Measurements from ENCODE around the gene PUM2. TPM values are rescaled to one million over a fixed set of nuclear protein-coding genes. Genes with fewer than 3 reads are reported as not detected.

The PUM2 gene
- total RNA-seq, 1 donor = 88.9 TPM

DNA sequence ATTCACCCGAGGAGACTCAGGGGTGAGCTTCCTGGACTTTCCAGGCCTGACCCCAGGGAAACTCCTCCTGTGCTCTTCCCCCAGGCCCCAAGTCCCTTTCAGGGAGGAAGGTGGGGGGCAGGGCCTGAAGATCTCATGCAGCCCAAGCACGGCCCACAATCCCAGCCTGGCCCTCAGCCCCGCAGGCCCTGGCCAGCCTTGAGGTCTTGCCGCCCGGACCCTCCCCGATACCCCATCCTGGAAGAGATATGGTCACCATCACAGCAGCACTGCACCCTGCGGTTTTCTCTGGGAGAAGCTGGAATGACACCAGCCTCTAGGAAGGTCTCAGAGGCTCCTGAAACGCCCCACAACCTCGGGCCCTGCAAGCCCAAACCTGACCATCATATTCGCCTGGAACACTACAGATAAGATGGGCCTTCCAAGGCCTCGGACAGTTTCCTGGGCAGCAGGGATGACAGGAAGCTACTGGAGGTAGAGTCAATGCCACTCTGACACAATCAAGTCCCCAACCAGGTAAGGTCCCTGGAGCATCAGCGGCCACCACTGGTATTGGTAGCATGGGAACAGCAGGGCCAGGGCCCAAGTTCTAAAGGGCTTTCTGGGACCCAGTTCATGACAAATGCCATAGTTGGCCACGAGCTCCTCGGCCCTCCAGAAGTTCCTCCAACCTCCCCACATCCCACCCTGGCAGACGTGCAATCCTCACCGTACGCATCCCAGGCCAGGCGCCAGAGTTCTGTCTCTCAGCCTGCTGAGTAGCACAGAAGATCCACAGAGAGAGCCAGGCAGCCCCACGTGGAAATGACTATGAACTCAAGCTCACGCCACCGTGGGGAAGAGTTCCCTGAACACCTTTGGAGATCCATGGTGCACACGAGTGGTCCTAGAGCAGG is 134.3 kb downstream of the PUM2 start:
- Histone ChIP-seq H3K4me1 (ENCODE audit: insufficient read depth, low read length) (no peaks in the 10 kb centered on the region), H3K9me3 (ENCODE audit: low read depth, low read length) (no peaks in the 10 kb centered on the region), H3K4me3 (ENCODE audit: low read length) (no peak overlapping the region), H3K27me3 (ENCODE audit: insufficient read depth, low read length) (no peaks in the 10 kb centered on the region)

DNA sequence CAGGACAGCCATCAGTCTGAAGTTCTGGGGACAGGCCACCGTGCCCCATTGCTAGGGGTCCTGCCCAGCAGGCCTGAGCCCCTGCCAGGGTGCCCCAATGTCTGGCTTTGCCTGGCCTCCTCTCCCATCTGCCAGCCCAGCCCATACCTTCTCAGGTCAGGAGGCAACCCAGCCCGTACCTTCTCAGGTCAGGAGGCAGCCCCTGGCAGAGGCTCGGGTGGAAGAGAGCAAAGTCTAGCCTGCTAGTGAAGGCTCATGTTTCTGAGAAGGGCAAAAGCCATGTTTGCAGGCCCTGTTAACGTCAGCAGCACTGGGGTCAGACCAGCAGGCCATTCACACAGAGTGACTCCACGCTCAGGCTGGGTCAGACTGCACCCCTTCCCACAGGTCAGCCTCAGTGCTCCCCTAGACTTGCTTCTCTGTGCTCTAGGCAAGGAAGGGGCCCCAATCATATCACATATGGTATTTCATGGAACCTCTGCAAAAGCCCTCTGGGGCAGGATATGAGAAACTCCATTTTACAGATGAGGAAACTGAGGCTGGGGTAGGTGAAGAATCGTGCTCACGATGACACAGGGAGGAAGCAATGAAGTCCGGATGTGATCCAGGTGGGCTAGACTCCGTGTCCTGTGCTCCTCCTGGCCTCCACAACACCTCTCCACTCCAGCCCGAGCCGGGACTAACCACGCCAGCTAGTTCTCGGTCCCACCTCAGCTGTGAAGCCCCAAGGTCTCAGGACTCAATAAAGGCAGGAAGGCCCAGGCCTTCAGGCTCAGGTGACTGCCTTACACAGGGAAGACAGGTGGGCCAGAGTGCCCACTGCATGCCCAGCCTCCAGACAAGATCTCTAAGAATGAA is 135.2 kb downstream of the PUM2 start:
- no peaks in the 10 kb centered on the region for H3K27me3 ChIP-seq (ENCODE audit: insufficient read depth, low read length)
- no peaks in the 10 kb centered on the region for H3K9me3 ChIP-seq (ENCODE audit: low read depth, low read length)
- H3K4me3 ChIP-seq (ENCODE audit: low read length) = no peak overlapping the region
- H3K4me1 ChIP-seq (ENCODE audit: insufficient read depth, low read length) = no peaks in the 10 kb centered on the region

DNA sequence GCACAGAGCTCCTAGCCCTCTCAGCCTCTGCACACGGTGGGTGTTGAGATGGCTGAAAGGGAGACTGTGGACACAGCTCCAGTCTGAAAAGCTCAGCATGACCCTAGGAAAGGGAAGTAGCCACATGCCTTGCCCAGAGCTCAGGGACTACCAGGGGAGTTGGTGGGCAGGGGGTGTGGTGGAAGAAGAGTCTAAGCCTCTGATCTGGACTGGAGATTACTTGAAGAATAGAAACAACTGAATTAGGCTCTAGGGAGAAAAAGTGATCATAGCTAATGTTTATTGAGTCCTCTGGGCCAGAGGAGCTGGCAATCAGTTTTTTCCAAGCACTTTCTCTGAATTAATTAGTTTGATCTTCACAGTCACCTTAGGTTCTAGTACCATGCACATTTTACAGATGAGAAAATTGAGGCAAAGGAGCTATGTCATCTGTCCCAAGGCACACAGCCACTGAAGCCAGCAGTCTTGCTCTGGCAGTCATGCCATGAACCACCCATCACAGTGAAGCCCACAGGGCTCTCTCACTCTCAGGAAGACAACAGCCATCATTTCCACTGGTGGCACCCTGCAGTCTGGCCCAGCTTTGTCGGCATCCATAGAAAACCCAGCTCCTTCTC is 136.0 kb downstream of the PUM2 start:
- H3K4me1 ChIP-seq (ENCODE audit: insufficient read depth, low read length) = no peaks in the 10 kb centered on the region
- no peaks in the 10 kb centered on the region for H3K27me3 ChIP-seq (ENCODE audit: insufficient read depth, low read length)
- no peak overlapping the region for H3K4me3 ChIP-seq (ENCODE audit: low read length)
- no peaks in the 10 kb centered on the region for H3K9me3 ChIP-seq (ENCODE audit: low read depth, low read length)

DNA sequence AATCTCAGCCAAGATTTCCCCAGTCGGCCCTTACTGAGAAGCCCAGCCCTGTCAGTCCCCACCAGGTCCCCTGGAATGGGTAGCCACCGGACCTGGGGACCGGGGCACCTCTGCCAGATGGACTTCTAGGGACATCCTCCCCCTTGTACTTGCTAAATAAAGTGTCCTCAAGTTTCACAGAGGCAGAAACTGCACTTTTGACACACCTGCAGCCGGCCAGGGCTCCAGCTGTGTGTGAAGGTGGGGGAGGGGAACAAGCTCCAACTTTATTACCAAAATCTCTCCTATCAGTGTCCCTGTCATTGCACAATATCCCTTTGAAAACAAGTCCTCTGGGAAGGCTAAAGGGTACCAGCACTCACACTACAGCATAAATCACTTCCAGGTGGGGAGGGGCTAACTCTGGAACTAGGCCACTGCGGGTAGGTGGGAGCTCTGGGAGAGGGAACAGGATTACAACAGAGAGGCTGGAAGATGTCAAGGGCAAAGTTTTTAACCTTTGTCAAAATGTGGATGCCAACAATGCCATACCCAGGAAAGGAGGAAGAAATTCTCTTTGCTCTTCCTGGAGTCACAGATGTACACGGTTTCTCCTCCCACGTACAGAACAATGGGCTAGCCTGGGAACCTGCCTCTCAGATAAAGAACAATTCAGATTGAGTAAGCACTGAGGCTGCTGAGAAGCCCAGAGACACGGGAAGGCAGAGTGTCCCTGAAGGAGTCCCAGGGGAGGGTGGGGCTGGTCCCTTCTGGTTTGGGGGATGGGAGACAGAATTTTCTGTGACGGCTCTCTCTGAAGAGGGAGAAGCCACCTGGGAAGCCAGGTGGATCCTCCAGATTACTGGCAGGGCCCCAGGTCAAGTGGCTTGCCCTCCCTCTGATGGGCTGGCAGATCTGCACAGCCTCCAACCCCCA is 136.7 kb downstream of the PUM2 start:
- no peak overlapping the region for H3K4me3 ChIP-seq (ENCODE audit: low read length)
- H3K4me1 ChIP-seq (ENCODE audit: insufficient read depth, low read length) = no peaks in the 10 kb centered on the region
- H3K9me3 ChIP-seq (ENCODE audit: low read depth, low read length) = no peaks in the 10 kb centered on the region
- H3K27me3 ChIP-seq (ENCODE audit: insufficient read depth, low read length) = no peaks in the 10 kb centered on the region

DNA sequence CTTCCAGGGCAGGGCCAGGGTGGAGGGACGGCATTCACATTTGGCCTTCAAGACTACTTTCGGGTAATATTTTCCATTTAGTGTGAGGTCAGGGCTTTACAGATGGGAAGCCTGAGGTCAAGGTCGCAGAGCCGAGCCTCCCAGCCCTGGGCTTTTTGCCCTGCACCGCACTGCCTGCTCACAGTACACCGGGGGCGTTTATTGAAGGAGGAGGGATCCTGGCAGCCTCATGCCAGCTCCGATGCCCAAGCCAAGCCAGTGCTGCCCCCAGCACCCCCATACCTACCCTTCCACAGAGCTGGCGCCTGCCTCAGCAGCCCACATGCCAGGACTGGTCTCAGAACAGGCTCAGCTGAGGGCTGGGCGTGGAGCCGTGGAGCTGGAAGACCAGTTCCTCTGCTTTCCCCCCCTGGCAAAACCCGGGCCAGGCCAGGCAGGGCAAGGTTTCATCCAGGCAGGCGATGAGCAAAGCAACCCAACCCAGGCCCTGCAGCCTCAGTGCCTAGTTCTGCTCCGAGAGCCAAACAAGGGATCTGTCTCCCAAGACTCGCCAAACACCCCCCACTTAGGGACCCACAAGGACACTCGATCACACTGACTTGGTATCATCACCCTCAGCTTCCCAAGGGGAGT is 137.7 kb downstream of the PUM2 start:
- Histone ChIP-seq H3K4me1 (ENCODE audit: insufficient read depth, low read length) (no peaks in the 10 kb centered on the region), H3K27me3 (ENCODE audit: insufficient read depth, low read length) (no peaks in the 10 kb centered on the region), H3K9me3 (ENCODE audit: low read depth, low read length) (no peaks in the 10 kb centered on the region), H3K4me3 (ENCODE audit: low read length) (no peak overlapping the region)

DNA sequence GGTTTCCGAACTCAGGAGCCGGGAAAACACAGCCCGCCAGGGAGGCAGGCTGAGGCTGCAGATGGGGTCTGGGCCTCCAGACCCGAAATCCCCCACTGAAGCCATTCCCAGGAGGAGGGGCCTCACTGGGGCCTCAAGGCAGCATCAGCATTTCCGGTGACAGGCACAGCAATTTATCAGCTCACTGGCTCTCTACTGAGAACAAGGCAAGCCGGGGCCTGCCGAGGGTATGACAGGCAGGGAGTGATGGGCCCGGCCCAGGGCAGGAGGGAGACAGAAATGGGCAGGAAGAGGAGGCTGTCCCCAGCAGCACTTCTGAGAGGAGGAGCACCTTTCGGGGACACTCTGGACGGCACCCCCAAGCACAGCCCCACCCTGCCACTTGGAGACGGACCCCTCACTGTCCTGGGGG is 138.2 kb downstream of the PUM2 start:
- no peaks in the 10 kb centered on the region for H3K27me3 ChIP-seq (ENCODE audit: insufficient read depth, low read length)
- no peaks in the 10 kb centered on the region for H3K9me3 ChIP-seq (ENCODE audit: low read depth, low read length)
- H3K4me3 ChIP-seq (ENCODE audit: low read length) = no peak overlapping the region
- no peaks in the 10 kb centered on the region for H3K4me1 ChIP-seq (ENCODE audit: insufficient read depth, low read length)

DNA sequence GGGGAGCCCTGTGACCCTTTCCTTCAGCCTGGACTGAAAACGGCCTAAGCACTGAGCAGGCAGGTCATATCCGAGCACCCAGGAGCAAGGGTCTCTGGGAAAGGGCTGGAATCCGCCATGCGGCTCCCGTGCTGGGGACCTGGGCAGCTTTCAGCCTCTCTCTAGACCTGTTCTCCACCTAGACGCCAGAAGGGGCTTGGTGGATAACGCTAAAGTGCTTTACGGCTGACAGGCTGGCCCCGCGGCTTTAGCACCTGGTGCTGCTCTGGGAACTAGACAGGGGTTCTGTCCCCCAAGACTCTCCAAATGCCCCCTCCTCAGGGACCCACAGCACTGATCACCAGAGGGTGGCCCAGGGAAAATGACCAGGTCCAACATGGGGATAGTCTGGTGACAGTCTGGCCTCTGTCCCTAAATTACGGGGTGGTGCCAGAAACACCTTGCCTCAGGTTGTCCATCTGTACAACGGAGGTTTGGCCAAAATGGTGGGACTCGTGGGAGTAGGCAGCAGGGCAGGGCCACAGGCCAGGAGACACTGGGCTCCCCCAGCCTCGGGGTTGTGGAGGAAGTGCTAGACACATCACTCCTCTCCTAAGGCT is 138.7 kb downstream of the PUM2 start:
- H3K4me1 ChIP-seq (ENCODE audit: insufficient read depth, low read length) = no peaks in the 10 kb centered on the region
- no peaks in the 10 kb centered on the region for H3K9me3 ChIP-seq (ENCODE audit: low read depth, low read length)
- no peak overlapping the region for H3K4me3 ChIP-seq (ENCODE audit: low read length)
- no peaks in the 10 kb centered on the region for H3K27me3 ChIP-seq (ENCODE audit: insufficient read depth, low read length)

DNA sequence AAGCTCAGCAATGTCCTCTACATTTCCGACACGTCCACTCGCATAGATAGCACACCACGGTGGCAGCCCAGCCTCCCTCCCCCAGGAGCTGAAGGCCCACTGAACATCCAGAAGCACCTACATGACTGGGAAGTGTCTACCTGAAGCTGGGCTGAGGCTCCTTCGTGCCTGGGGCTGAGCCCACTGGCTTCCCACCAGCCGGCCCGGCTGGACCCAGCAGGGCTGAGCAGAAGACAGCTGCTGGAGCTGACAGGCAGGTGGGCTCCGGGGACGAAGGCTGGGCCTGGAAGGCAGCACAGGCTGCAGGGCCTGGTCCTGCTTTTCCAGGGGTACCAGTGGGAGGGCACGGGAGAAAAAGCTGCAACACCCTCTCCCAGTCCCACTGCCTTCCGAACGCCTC is 139.2 kb downstream of the PUM2 start:
- H3K27me3 ChIP-seq (ENCODE audit: insufficient read depth, low read length) = no peaks in the 10 kb centered on the region
- H3K9me3 ChIP-seq (ENCODE audit: low read depth, low read length) = no peaks in the 10 kb centered on the region
- no peak overlapping the region for H3K4me3 ChIP-seq (ENCODE audit: low read length)
- no peaks in the 10 kb centered on the region for H3K4me1 ChIP-seq (ENCODE audit: insufficient read depth, low read length)

DNA sequence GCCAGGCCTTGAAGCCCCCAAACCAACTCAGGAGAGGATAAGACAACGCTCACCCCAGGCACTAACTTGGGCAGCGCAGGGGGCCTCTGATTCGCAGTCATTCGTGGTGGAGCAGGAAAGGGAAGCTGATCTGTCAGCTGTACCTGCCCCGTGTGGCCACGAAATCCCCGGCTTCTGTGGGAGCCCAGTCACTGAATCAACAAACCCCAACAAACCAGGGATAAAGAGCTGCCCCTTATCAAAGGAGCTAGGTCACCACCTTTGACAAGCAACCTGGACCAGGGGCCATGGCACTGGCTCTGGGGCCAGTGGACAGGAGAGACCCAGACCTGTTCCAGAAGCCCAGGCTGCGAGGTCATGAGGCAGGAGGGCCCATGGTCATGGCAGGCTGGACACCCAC is 140.2 kb downstream of the PUM2 start:
- H3K4me3 ChIP-seq (ENCODE audit: low read length) = no peak overlapping the region
- no peaks in the 10 kb centered on the region for H3K27me3 ChIP-seq (ENCODE audit: insufficient read depth, low read length)
- H3K9me3 ChIP-seq (ENCODE audit: low read depth, low read length) = no peaks in the 10 kb centered on the region
- H3K4me1 ChIP-seq (ENCODE audit: insufficient read depth, low read length) = no peaks in the 10 kb centered on the region

DNA sequence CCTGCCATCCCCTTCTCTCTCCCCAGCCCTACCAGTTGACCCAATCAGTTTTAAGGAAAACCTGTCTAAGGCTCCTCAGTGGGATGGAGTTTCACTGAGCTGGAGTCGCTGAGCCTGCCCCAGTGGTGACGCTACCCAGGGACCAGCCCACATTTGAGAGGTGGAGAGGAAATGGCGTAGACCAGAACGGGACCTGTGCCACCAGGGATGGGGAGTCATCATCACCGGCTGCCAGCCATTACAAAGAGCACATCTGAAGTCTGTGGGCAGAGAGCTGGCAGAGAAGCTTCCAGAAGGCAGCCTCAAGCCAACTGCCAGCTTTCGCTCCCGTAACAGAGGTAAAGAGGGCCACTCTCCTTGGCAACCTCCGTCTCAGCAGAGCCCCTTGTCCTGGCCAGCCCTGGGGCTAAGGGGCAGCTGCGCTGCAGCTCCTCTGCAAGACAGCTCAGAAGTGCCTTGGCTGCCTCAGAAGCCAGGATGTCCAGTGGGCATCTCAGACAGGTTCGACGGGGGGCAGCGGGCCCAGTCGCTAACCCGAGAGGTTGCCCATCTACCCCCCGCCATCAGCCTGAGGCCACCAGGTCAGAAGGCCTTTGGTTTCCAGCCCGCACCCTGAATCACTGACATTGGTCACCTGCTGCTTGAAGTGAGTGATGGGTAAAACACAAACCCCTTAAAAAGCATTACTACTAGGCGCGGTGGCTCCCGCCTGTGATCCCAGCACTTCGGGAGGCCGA is 141.1 kb downstream of the PUM2 start:
- Histone ChIP-seq H3K9me3 (ENCODE audit: low read depth, low read length) (no peaks in the 10 kb centered on the region), H3K4me1 (ENCODE audit: insufficient read depth, low read length) (no peaks in the 10 kb centered on the region), H3K27me3 (ENCODE audit: insufficient read depth, low read length) (no peaks in the 10 kb centered on the region), H3K4me3 (ENCODE audit: low read length) (no peak overlapping the region)

DNA sequence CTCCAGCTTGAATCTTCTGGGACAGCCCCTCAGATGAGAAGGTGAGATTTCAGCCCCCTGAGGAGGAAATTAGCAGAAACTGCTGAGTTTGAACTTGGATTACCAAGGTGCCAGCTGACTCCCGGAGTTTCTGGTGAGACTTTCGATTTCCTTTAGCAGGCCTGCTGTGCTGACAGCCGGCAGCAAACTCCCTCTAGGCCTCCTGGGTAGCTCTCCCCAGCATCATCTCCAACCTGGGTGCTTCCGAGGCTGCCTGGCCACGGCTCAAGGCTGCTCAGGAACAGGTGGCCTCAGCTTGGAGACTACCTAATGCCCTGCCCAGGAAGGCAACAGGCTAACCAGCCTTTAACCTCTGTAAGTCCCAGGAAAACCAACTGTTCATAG is 142.2 kb downstream of the PUM2 start:
- no peaks in the 10 kb centered on the region for H3K27me3 ChIP-seq (ENCODE audit: insufficient read depth, low read length)

DNA sequence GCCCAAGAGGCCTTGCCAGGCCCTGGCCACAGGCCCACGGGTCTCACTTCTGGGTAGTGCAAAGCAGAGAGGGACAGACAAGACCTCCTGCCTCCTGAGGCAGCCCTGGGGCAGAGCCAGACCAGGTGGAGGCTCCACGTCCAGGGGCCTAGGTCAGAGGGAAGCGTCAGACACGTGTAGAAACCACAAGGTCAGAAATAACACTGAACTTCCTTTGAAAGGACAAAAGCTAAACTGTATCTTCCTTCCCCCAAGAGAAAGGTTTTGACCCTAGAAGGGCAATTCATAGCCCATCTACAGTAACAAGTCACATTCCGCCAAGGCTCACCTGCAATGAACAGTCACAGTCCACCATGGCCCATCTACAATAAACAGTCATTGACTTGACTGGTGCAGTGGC is 143.6 kb downstream of the PUM2 start:
- no peaks in the 10 kb centered on the region for H3K4me1 ChIP-seq (ENCODE audit: insufficient read depth, low read length)
- no peaks in the 10 kb centered on the region for H3K9me3 ChIP-seq (ENCODE audit: low read depth, low read length)
- H3K4me3 ChIP-seq (ENCODE audit: low read length) = no peak overlapping the region
- no peaks in the 10 kb centered on the region for H3K27me3 ChIP-seq (ENCODE audit: insufficient read depth, low read length)

More for the DNA sequence above, 142.2 kb downstream of the PUM2 start:
- Histone ChIP-seq H3K9me3 (ENCODE audit: low read depth, low read length) (no peaks in the 10 kb centered on the region), H3K4me3 (ENCODE audit: low read length) (no peak overlapping the region), H3K4me1 (ENCODE audit: insufficient read depth, low read length) (no peaks in the 10 kb centered on the region)

DNA sequence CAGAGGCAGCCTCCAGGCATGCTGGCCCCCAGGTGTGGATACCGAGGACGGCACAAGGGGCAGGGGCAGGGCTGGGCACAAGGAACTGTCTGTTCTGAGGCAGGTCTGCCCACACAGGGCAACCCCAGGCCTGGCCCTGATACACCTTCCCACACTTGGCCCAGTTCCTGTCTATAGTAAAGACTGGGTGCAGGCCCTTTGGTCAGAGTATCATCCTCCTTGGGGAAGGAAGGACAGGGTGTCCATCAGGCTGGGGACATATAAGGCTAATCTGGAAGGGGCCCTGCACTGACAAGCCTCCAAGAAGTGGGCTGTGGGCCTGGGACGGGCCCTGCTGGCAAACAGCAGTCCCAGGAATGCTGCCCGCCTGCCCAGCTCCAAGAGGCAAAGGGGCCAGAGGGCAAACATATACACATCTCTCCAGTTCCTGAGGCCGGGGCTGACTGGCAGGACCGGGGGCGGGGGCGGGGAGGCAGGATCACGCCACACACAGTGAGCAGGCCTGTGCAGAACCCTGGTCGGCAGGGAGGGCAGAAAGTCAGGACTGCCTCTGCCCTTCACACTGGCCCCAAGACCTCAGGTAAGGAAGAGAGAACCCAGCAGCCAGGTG is 144.6 kb downstream of the PUM2 start:
- no peaks in the 10 kb centered on the region for H3K4me1 ChIP-seq (ENCODE audit: insufficient read depth, low read length)

More for the DNA sequence above, 144.6 kb downstream of the PUM2 start:
- Histone ChIP-seq H3K4me3 (ENCODE audit: low read length) (no peak overlapping the region), H3K27me3 (ENCODE audit: insufficient read depth, low read length) (no peaks in the 10 kb centered on the region), H3K9me3 (ENCODE audit: low read depth, low read length) (no peaks in the 10 kb centered on the region)

All from mononuclear cell (primary cell).